Prostate gland (tissue), 2 donors: ENCODE measurements around the gene CDYL. TPM values are rescaled to one million over a fixed set of nuclear protein-coding genes. Genes with fewer than 3 reads are reported as not detected.

Source experiments
- DNase-seq: peaks from one replicate; pipeline ENCODE4 v3.0.0-alpha.2; 2019; ENCODE audit warnings: low spot score
- H3K27ac ChIP-seq, 2 donors: fragments of 200-600 bp; sonication (generic); 2 replicates each; pipeline ENCODE4 v1.5.1; 2017 to 2019
- H3K27me3 ChIP-seq: fragments of 200-600 bp; sonication (generic); replicated peaks from 2 replicates; pipeline ENCODE4 v1.5.1; 2019; ENCODE audit not compliant: insufficient read depth
- H3K36me3 ChIP-seq, 2 donors: fragments of 200-600 bp; sonication (generic); 1 replicate in 1 of 2; 2 replicates in 1 of 2; pipeline versions ENCODE4 v1.5.1 to v1.8.1; 2017 to 2019
- H3K4me1 ChIP-seq: fragments of 200-600 bp; sonication (generic); replicated peaks from 2 replicates; pipeline ENCODE4 v1.5.1; 2019
- H3K4me3 ChIP-seq, 2 donors: fragments of 200-600 bp; sonication (generic); 2 replicates each; pipeline ENCODE4 v1.5.1; 2017 to 2019
- H3K9me3 ChIP-seq: fragments of 200-600 bp; sonication (generic); 2 replicates; pipeline ENCODE4 v1.5.1; 2017
- POLR2A ChIP-seq: fragments of 450-650 bp; IDR thresholded peaks from one replicate; pipeline ENCODE4 v1.6.1; 2016; ENCODE audit warnings: antibody characterized with exemption, mild to moderate bottlenecking
- POLR2AphosphoS5 ChIP-seq: sonication (generic); formaldehyde crosslinking; IDR thresholded peaks from one replicate; pipeline ENCODE4 v1.6.1; 2017; ENCODE audit warnings: antibody characterized with exemption
- WGBS: methylation state at CpG from one replicate; pipeline ENCODE4 v1.1.5; 2018; 5-methylcytosine and 5-hydroxymethylcytosine counted together
- intact Hi-C: fragments of 100-400 bp; cut with DNase I; formaldehyde crosslinking; loops from one replicate; pipeline ENCODE4 v1.14.2; 2022
- total RNA-seq, 2 donors: library from RNA; depleted of rRNA; stranded (reverse); fragments of >200 nt; gene quantifications; one replicate each; pipeline ENCODE4 v1.1.0, GENCODE V29; 2016
- TF ChIP-seq, protein P1 (sequence below), 4 experiments: fragments of 200-600 bp in 2 of 4; fragments of 450-650 bp in 2 of 4; sonication (generic) in 2 of 4; IDR thresholded peaks; 1 replicate in 3 of 4; 2 replicates in 1 of 4; pipeline ENCODE4 v1.5.1; 2016 to 2019; ENCODE audit warnings: antibody characterized with exemption in 4 of 4, mild to moderate bottlenecking in 2 of 4, moderate library complexity in 2 of 4

Gene CDYL
- total RNA-seq, 2 donors from 2014 or later = 28.1 to 54.5 TPM

GRCh38 chr6:4728926-4729325 lies 47.3 kb upstream of the CDYL start:
- H3K9me3 ChIP-seq = no peaks in the 10 kb centered on the region
- 47% methylated on average over 2 of the region's 2 CpGs for WGBS
- DNase-seq = no peak
- no peak overlapping the region for H3K4me3 ChIP-seq
- no peak overlapping the region for H3K27ac ChIP-seq
- H3K4me1 ChIP-seq = no peaks in the 10 kb centered on the region
- H3K36me3 ChIP-seq = no peaks in the 10 kb centered on the region
- TF ChIP-seq, protein P1, sequence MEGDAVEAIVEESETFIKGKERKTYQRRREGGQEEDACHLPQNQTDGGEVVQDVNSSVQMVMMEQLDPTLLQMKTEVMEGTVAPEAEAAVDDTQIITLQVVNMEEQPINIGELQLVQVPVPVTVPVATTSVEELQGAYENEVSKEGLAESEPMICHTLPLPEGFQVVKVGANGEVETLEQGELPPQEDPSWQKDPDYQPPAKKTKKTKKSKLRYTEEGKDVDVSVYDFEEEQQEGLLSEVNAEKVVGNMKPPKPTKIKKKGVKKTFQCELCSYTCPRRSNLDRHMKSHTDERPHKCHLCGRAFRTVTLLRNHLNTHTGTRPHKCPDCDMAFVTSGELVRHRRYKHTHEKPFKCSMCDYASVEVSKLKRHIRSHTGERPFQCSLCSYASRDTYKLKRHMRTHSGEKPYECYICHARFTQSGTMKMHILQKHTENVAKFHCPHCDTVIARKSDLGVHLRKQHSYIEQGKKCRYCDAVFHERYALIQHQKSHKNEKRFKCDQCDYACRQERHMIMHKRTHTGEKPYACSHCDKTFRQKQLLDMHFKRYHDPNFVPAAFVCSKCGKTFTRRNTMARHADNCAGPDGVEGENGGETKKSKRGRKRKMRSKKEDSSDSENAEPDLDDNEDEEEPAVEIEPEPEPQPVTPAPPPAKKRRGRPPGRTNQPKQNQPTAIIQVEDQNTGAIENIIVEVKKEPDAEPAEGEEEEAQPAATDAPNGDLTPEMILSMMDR (IDR thresholded peaks at IDR 0.05) = no peak
- TF ChIP-seq POLR2A (no peak), POLR2AphosphoS5 (no peak)
- intact Hi-C loops = no loop called here
- no peaks in the 10 kb centered on the region for H3K27me3 ChIP-seq

DNA sequence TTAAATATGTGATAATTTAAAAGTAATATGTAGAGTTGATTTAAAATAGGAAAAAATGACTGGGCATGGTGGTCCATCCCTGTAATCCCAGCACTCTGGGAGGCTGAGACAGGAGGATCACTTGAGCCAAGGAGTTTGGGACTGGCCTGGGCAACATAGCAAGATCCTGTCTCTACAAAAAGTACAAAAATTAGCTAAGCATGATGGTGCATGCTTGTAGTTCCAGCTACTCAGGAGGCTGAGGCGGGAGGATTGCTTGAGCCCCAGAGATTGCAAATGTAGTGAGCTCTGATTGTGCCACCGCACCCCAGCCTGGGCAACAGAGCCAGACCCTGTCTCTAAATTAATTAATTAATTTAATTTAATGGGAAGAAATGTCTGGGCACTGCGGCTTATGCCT lies 44.2 kb upstream of the CDYL start:
- Histone ChIP-seq H3K9me3 (no peaks in the 10 kb centered on the region), H3K36me3 (no peaks in the 10 kb centered on the region), H3K27ac (no peak overlapping the region), H3K27me3 (no peaks in the 10 kb centered on the region), H3K4me1 (no peaks in the 10 kb centered on the region), H3K4me3 (no peak overlapping the region)
- intact Hi-C loops = no loop called here
- WGBS = 98% methylated on average over 3 of the region's 3 CpGs
- TF ChIP-seq POLR2A = no peak
- TF ChIP-seq POLR2AphosphoS5 = no peak
- TF ChIP-seq, protein P1 (IDR thresholded peaks at IDR 0.05) = no peak
- no peak for DNase-seq

- DNase-seq = no peak
- H3K4me1 ChIP-seq = no peaks in the 10 kb centered on the region
- no peaks in the 10 kb centered on the region for H3K9me3 ChIP-seq
- no peak overlapping the region for H3K4me3 ChIP-seq
- intact Hi-C loops = no loop called here
- no peaks in the 10 kb centered on the region for H3K36me3 ChIP-seq
- no peaks in the 10 kb centered on the region for H3K27me3 ChIP-seq
- H3K27ac ChIP-seq = no peak overlapping the region
- WGBS = 31% methylated on average over 10 of the region's 10 CpGs
- TF ChIP-seq POLR2AphosphoS5 = no peak
- no peak for TF ChIP-seq POLR2A
- TF ChIP-seq, protein P1 (IDR thresholded peaks at IDR 0.05) = no peak
These were observed 43.4 kb upstream of the CDYL start for GRCh38 chr6:4732691-4733315.

DNA sequence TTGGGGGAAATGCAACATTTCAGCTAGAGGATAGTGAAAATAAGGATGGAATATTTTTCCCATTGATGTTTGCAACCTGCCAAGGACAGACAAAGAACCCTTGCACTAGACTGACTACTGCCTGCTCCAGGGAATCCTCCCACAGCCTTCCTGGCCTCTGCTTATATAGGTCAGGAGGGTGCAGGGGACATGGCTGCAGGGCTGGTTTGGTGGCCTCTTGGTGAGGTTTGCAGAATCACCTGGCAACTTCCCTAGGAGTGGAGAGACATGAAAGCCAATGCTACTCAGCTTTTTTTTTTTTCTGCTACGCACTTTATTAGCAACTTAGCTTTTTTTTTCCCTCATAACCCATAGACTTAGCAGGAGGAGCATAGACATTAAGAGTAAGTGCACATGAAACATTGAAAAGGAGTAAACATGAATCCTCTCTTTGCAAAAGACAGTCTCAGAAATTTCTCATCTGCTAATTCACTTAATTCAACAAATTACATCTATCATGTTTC lies 39.8 kb upstream of the CDYL start:
- intact Hi-C loops = no loop called here
- 61% methylated on average over 1 of the region's 1 CpG for WGBS
- DNase-seq = no peak

More for the DNA sequence above, 39.8 kb upstream of the CDYL start:
- TF ChIP-seq POLR2AphosphoS5 (no peak), POLR2A (no peak)
- TF ChIP-seq, protein P1 (IDR thresholded peaks at IDR 0.05) = no peak
- Histone ChIP-seq H3K4me3 (no peak overlapping the region), H3K36me3 (no peaks in the 10 kb centered on the region), H3K27me3 (no peaks in the 10 kb centered on the region), H3K27ac (no peak overlapping the region), H3K4me1 (no peaks in the 10 kb centered on the region), H3K9me3 (no peaks in the 10 kb centered on the region)
